NCI-H2107 treated with DMSO at 0.1 percent for 48 hours (cell line): Measurements from ENCODE around the gene ADAP1.
A peak's percentile ranks its signal among the peaks of the same experiment; 100 is the strongest.

Source experiments
- DNase-seq: peaks from one replicate; lab custom pipeline; 2025; ENCODE audit not compliant: unreplicated experiment; lab: John Stamatoyannopoulos, UW

ADAP1 gene

DNA sequence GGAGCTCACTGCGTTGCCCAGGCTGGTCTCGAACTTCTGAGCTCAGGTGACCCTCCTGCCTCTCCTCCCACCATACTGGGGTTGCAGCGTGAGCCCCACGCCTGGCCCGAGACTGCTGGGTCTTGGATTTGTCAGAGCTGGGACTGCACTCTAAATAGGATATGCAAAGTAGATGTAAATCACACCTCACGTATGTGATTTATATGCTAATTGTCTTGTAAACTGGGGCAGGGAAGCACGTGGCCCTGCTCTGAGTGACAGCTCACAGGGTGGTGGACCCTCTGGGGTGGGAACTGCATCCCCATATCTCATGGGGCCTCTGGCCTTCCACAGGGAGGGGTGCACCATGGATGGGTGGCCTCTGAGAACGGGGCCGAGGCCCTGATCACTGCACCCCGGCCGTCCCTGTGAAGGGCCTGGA, 44.0 kb downstream of the ADAP1 start:
- DNase-seq = no peak

DNA sequence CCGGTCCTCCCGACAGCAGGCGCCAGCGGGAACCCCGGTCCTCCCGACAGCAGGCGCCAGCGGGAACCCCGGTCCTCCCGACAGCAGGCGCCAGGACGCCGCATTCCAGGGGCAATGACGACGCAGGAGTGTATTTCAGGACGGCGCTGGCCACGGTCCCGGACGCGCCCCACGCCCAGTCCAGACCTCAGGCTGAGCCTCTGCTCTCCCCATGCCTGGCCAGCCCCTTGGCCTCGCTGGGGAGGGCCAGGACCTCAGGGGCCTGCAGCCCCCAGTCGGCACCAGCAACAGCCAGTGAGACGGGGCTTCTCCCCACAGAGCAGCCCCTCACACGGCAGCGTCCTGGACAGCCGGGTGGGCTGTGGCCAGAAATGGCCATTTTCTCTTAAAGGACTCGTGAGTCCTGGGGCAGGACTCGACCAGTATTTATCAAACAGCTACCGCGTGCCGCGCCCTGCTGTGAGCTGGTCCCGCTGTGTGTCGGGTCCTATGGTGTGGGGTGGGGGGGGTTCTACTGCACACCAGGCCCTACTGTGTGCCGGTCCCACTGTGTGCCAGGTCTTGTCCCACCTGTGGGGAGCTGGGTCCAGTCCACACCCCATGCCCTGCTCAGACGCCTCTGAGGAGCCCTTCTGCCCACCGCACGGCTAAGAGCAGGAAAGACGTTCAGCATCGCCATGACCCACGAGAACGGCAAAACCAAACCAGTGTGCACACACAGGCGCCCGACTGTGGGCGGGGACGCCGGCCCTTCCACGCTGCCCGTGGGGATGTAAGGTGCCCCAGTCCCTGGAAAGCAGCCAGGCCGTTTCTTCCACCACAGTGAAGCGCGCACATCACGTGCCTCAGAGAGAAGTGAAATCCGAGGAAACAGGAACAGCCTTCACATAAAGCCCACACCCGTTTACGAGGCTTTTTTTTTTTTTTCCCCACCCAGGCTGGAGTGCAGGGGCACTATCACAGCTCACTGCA, 44.8 kb downstream of the ADAP1 start:
- DNase-seq = no peak

DNA sequence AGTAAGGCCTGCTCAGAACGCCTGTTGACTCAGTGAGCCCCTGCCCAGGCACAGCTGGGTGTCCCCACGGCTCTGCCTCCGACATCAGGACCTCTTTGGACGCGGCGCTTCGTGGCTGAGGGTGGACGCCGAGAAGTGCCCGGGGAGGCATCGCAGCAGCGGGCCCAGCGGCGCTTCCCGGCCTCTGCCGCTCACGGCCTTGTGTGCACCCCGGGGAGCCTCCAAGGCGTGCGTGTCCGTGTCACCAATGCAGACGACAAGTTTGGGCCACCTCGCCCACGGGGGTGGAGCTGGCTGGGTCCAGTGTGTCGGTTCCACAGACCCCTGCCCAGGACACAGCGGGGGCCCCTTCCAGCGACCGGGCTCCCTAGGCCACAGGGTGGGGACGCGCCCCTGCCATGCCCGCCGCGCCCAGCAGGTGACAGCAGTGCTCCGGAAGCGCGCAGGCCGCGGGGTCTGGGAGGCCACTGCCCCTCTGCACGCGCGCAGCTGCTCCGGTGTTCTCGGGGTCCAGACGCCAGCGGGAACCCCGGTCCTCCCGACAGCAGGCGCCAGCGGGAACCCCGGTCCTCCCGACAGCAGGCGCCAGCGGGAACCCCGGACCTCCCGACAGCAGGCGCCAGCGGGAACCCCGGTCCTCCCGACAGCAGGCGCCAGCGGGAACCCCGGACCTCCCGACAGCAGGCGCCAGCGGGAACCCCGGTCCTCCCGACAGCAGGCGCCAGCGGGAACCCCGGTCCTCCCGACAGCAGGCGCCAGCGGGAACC, 45.7 kb downstream of the ADAP1 start:
- peak; percentile 14 for DNase-seq

DNA sequence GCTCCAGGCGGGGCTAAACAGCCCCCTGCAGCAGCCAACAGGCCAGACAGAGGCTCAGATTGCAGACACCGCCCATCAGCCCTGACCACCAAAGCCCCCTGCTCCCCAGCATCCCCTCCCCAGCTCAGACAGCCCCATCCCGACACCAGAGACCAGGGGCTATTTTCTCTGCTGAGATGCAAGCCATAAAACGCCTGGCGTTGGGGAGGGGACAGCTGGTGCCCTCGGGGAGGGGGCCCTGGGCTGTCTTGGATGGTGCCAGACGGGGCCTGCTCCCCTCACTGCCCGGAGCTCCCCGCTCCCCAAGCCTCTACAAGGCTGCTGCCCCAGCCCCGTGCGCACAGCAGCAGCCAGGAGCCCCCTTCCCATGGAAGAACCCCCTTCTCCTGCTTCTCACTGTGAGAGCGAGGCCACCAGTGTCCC, 46.3 kb downstream of the ADAP1 start:
- DNase-seq = no peak

DNA sequence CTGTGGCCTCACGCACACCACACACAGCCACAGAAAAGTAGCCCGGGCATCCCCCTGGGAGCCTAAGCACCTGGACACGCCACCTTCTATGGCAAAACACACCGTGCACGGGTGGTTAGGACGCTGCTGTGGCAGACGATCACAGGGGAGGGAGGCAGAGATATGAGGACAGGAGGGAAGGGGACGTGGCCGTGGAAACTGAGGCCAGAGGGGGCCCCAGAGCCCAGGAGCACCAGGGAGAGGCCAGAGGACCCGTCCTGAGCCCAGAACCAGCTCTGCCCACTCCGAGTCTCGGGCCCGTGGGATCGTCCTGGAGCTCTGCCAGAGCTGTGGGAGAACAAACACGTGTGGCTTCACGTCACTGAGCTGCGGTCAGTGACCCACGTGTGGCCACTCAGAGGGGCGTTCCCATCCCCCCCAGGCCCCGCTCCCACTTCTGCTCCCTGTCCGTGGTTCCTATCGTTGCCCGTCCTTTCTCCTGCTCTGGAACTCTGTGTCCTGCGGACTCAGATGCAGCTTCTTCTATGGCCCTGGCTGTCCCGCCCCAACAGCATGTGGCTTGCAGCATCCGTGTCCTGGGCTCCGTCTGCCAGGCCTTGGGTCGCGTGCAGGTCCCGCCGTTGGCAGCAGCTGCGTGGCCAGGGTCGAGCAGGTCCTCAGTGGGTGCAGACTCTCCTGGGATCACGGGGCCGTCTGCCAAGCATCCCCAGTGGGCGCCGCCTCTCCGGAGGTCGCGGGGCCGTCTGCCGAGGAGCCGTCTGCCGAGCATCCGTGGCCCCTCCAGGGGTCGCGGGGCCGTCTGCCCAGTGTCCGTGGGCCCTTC, 47.1 kb downstream of the ADAP1 start:
- DNase-seq = no peak

DNA sequence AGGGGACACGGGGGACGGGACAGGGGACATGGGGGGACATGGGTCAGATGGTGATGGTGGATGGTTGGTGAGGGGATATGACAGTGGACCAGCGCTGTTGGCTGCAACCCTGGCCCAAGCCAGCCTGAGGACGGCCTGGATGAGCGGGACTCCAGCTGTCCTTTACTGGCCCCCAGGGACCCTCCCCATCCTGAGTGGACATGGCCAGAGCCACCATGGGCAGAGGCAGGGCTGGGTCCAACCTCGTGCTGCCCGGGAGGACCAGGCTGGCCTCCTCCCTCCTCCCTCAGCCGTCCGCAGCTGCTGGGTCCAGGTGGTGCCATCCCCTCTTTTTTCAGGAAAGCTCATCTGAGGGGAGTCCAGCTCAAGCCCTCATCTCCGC, 47.7 kb downstream of the ADAP1 start:
- DNase-seq = no peak

DNA sequence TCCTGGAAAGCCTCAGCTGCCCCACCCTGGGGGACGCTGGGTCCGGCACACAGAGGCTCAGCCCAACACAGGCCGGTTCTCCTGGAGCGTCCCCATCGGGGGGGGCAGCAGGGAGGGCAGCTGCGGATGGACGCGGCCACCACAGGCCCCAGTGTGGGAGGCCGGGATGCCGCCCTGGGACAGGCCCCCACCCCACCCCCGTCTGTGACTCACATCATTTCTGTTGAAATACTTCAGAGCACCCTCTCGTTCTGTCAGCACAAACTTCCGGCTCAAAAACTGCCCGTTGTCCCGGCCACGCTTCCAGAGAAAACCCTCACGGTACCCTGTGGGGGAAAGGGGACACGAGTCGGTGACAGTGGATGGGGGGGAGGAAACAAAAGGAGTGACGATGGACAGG, 49.6 kb downstream of the ADAP1 start:
- no peak for DNase-seq

DNA sequence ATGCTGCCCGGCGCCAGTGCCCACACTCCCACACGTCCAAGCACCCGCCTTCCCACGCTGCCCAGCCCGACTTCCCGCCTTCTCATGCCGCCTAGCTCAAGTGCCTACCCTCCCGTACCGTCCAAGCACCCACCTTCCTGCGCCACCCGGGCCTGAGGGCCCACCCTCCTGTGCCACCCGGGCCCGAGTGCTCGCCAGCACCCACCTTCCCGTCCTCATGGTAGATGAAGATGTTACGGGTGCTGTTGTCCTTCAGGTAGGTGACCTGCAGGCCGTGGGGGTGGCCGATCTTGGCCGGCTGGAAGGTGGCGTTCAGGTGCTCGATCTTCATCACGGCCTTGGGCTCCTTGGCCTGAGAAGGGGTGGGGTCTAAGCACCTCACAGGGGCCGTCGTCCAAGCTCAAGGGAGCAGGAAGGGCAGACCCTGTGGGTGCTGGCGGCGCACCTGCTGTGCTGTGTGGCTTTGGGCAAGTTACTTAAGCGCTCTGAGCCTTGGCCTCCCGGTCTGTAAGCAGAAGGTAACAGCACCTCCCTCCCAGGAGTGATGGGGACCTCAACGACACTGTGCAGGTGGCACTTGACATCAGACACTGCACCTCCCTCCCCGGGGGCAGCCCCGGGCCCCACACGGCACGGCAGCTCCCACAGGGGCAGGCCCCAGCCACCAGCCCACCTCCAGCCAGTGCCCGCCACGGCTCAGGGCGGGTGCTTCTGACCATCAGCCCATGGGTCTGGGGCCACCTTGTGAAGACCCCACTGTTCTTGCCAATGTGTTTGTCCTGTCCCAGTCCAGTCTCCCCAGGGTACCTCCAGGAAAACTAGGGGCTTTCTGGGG, 50.3 kb downstream of the ADAP1 start:
- no peak for DNase-seq

DNA sequence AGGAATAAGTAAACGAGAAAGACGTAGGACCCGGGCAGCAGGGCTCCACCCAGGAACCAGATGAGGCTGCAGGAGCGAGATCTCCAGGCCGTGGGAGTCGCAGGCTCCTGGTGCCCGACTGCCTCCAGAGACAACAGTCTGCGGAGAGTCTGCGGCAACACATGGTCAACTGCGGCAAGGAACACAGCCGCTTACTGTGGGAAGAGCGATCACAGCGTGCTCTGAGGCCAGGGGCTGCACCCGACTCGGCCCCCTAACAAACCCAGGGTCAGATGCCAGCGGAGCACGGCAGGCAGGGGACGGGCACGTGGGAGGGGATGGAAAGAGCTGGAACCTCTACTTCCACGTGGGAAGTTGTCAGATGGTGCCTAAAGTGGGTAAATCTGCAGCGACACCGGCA, 51.5 kb downstream of the ADAP1 start:
- DNase-seq = no peak

DNA sequence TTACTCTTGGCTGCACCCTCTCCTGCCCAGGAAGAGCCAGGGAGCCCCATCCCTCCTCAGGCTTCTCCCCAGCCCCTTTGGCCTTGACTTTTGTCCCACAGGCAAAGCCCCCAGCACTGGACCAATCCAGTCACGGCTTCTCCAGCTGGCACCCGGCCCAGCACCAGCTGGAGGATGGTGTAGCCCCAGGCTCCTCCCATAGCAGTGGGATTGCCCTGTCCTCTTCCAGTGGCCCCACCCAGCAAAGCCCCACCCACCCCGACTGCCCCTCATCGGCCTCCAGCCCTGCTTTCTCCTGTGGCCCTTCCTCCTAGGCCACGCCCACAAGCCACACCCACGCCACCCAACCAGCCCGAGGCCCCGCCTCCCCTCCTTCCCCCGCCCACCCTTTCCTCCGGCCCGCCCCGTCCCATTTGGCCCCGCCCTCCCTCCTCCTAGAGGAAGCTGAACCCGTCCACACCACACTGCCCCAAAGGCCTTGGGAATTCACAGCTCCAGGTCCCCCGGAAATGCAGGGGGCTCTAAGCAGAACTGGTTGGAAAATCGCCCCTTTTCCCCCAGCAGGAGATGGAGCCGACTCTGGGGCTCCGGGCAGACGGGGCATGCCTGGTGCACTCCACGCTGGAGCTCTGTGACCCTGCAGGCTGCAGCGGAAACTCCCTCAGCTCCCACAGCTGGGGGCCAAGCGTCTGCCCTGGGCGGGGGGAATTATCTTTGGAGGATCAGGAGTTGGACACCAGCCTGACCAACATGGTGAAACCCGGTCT, 52.9 kb downstream of the ADAP1 start:
- no peak for DNase-seq

DNA sequence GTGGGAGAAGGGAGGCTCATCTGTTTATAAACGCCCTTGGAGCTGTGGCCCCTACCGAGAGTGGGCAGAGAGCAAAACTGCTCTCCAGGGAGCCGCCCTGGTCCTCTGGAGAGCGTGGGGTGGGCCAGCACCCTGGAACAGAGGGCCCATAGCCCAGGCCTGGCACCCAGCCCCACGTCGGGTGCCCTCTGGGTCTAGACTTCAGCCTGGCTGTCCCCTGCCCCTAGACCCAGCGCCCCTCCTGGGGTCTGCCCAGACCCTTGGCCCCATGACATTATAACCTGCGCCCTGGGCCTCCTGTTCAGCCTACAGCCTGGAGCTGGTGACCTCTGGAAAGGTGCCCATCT, 53.5 kb downstream of the ADAP1 start:
- no peak for DNase-seq

DNA sequence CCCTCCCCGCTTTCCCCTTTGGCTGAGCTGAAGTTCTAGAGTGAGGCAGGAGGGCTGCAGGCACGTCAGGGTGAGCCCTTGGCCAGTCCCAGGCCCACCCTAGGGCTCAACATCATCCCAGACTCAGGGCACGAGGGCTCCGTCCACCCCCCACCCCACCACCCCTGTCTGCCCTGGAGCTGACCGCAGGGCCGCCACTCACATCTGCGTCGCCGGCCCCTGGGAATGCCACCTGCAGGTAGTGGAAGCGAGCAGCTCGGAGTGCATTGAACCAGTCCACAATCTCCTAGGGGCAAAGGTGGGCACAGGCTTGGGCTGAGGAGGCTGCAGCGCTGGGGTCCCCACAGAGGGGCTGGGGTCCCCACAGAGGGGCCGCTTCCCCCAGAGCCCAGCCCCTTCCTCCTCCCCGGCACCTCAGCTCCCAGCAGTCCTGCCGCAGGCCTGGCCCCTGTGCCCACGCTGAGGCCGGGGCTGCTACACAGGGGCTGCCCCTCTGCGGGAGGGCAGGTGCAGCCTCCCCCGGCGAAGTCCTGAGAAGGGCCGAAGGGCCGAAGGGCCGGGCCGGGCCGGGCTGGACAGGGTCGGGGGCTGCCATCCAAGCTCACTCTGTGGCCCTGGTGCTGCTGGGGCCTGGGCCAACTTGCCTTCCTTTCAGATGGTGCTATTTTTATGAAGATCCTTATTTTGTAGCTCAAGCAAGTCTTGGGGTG, 54.0 kb downstream of the ADAP1 start:
- DNase-seq = no peak

DNA sequence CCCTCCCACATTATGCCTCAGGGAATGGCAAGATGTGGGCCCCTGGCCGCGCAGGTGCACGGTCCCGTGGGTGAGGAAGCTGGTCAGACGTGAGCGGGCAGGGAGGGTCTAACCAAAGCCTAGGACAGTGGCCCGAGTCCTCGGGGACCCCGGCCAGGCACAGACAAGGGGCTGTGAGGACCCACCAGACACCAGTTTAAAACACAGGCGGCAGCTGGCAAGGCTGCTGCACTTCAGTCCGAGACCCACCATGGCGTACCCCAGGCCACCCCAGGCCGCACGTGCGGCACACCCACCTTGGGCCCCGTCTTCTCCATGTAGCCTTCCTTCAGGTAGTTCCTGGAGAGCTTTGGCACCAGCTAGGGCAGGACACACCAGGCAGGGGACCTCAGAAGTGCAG, 54.7 kb downstream of the ADAP1 start:
- no peak for DNase-seq

DNA sequence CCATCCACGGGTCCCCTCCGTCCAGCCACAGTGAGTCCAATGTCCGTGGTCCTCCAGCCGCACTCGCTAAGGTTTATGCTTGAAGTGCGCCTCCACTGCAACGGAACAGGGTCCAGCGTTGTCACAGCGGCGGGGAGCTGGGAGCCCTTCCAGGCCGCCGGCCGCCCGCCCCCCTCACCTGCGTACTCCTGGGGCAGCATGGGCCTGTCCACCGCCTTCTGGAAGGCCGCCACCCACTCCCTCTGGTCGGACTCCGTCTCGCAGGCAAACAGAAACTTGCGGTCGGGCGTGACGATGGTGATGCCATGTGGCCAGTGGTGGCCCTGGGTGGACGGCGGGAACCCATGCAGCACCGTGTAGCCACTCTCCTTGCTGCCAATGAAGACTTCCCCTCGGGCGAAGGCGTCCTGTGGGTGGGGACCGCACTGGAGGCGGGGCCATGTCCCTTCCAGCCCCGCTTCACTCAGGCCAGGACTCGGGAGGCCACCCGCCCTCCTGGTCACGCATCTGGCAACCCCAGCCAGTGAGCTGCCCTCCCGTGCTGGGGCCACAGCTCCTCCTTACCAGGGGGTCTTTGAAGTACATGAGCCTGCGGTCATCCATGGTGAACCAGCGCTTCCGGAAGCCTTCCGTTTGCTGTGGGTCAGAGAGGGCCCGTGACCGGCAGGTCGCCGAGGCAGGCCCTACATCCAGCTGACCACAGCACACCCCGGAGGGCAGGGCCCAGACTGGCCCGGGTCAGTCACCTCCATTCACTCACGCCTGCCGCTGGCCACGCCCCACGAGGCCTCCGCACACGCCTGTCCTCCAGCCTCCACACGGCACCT, 55.4 kb downstream of the ADAP1 start:
- DNase-seq = no peak

DNA sequence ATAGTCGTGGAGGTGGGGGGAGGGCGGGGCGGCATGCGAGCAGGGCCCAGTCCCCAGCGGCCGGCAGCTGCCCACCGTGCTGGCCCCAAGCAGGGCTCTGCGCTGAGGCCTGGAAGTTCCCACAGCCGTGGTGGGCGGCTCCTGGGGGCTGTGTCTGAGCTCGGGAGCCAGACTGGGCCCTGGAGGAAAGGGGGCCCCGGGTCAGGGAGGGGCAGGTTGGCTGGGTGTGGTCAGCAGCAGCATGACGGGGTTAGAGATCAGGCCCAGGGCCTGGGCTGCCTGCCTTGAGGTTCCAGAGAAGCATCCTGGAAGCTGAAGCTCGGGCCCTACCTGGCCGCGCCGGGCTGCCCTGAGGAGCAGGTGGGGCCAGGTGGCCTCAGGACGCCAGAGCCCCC, 56.0 kb downstream of the ADAP1 start:
- DNase-seq = no peak

DNA sequence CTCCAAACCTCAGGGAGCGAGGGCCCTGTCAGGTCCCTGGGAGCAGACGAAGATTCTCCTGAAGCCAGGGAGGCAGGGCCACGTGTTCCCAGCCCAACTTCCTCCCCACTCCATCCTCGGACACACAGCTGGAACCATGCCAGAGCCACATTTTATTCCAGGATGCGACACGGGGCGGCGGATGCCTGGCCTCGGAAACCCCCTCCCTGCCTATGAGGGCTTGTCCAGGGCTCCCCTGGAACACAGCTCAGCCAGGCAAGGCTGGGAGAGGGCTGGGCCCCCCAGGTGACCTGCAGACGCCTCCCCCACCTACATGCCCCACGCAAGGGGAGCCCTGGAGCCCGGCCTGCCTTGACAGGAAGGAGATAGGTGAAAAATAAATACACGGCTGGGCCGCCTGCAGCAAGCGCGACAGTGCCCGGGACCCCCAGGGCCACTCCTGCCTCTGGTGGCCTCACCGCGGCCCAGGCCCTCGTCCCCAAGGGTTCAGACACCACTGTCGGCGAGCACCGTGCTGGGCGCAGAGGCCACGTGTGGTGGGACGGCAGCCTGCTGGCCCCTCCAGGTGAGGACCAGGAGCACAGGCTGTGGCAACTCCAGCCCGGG, 56.6 kb downstream of the ADAP1 start:
- DNase-seq = no peak

DNA sequence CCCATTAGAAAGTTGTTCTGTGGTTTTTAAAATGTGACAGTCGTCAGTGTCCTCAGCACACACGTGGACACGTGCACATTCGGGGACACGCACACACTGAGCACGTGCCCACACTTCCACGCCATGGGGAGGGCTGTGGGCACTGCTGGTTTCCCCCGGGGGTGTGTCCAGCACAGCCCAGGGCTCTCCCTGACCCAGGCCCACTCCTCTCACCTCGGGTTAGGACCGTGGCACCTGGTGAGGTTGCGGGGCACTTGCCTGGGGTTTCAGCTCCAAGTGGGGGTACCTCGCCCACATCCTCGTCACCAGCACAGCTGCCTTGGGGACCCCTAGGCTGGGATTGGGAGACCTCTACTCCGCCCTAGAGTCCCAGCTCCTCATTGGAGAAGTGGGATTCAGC, 57.4 kb downstream of the ADAP1 start:
- DNase-seq = no peak
